Nephron progenitor cell (in vitro differentiated cells): Measurements from ENCODE around the gene SMARCC2.

Experiments
- DNase-seq: peaks from one replicate; pipeline ENCODE4 v3.0.0; 2021
- H3K27ac Mint-ChIP-seq: 2 replicates; pipeline ENCODE4 v1.8.0; 2021; ENCODE audit warnings: mild to moderate bottlenecking, moderate library complexity, mixed read lengths
- H3K27me3 Mint-ChIP-seq: 2 replicates; pipeline ENCODE4 v1.8.0; 2021; ENCODE audit warnings: mild to moderate bottlenecking, low read depth, mixed read lengths; ENCODE audit not compliant: poor library complexity
- H3K36me3 Mint-ChIP-seq: 2 replicates; pipeline ENCODE4 v1.8.0; 2021; ENCODE audit warnings: low read depth, mixed read lengths
- H3K4me1 Mint-ChIP-seq: 2 replicates; pipeline ENCODE4 v1.8.0; 2021; ENCODE audit warnings: mixed read lengths
- H3K4me3 Mint-ChIP-seq: 2 replicates; pipeline ENCODE4 v1.8.0; 2021; ENCODE audit warnings: mild to moderate bottlenecking, moderate library complexity, mixed read lengths
- H3K9me3 Mint-ChIP-seq: 2 replicates; pipeline ENCODE4 v1.8.0; 2021; ENCODE audit warnings: mild to moderate bottlenecking, moderate library complexity, mixed read lengths
- CTCF ChIP-seq: fragments of 200-600 bp; sonication (generic); IDR thresholded peaks from 2 replicates; pipeline ENCODE4 v1.5.0; 2021; ENCODE audit warnings: antibody characterized with exemption

Gene SMARCC2

GRCh38 chr12:56189918-56190694 lies 823 bp upstream of the SMARCC2 start:
- DNase-seq = peak; percentile 90
- H3K9me3 Mint-ChIP-seq = no peaks in the 10 kb centered on the region
- peak overlapping the region; percentile 99 for H3K27ac Mint-ChIP-seq

GRCh38 chr12:56188778-56189098 lies 545 bp downstream of the SMARCC2 start:
- Mint-ChIP-seq H3K9me3 (no peaks in the 10 kb centered on the region), H3K27me3 (peaks cover 4% of the 10 kb centered on the region)

More at GRCh38 chr12:56189918-56190694, 823 bp upstream of the SMARCC2 start:
- H3K36me3 Mint-ChIP-seq = peaks cover 23% of the 10 kb centered on the region
- peaks cover 31% of the 10 kb centered on the region for H3K4me1 Mint-ChIP-seq
- H3K4me3 Mint-ChIP-seq = peak overlapping the region; percentile 92
- peaks cover 4% of the 10 kb centered on the region for H3K27me3 Mint-ChIP-seq
- TF ChIP-seq CTCF = no peak

GRCh38 chr12:56188131-56188777 lies 1.0 kb downstream of the SMARCC2 start:
- DNase-seq = peak; percentile 13
- peaks cover 31% of the 10 kb centered on the region for H3K4me1 Mint-ChIP-seq
- H3K9me3 Mint-ChIP-seq = no peaks in the 10 kb centered on the region
- no peak for TF ChIP-seq CTCF
- H3K36me3 Mint-ChIP-seq = peaks cover 29% of the 10 kb centered on the region
- peak overlapping the region; percentile 95 for H3K27ac Mint-ChIP-seq
- H3K4me3 Mint-ChIP-seq = peak overlapping the region; percentile 92
- peaks cover 4% of the 10 kb centered on the region for H3K27me3 Mint-ChIP-seq

More at GRCh38 chr12:56188778-56189098, 545 bp downstream of the SMARCC2 start:
- Mint-ChIP-seq H3K4me3 (peak overlapping the region; percentile 92), H3K36me3 (peaks cover 27% of the 10 kb centered on the region), H3K27ac (peak overlapping the region; percentile 95), H3K4me1 (peaks cover 31% of the 10 kb centered on the region)
- TF ChIP-seq CTCF = no peak
- no peak for DNase-seq

- Mint-ChIP-seq H3K9me3 (no peaks in the 10 kb centered on the region), H3K4me3 (peak overlapping the region; percentile 92), H3K27ac (no peak overlapping the region), H3K36me3 (peaks cover 40% of the 10 kb centered on the region), H3K4me1 (peaks cover 31% of the 10 kb centered on the region), H3K27me3 (peaks cover 4% of the 10 kb centered on the region)
- TF ChIP-seq CTCF = no peak
- no peak for DNase-seq
Measured at GRCh38 chr12:56186957-56187356, 2.3 kb downstream of the SMARCC2 start.

DNA sequence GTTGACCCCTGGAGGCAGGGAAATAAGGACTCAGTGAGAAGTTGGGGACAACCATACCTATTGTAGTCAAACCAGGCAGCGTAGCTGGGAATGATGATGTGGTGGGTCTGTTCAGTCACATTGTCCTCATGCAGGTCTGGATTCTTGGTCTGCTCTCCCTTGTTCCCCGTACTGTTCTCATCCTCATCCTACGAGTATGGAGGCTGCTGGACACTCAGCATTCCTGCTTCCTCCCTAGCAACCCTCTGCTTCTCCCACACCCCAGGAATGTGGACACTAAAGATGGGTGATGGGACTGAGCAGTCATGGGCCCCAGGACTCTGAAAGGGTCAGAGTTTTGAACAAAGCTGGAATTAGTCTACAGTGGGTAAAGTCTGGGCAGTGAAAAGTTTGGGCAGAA lies 10.9 kb downstream of the SMARCC2 start:
- Mint-ChIP-seq H3K36me3 (peaks cover 89% of the 10 kb centered on the region), H3K27ac (no peak overlapping the region), H3K27me3 (peaks cover 3% of the 10 kb centered on the region), H3K4me3 (no peak overlapping the region), H3K9me3 (no peaks in the 10 kb centered on the region), H3K4me1 (no peaks in the 10 kb centered on the region)
- no peak for TF ChIP-seq CTCF
- no peak for DNase-seq
